ENCODE results near the gene KIF3B.

DNA sequence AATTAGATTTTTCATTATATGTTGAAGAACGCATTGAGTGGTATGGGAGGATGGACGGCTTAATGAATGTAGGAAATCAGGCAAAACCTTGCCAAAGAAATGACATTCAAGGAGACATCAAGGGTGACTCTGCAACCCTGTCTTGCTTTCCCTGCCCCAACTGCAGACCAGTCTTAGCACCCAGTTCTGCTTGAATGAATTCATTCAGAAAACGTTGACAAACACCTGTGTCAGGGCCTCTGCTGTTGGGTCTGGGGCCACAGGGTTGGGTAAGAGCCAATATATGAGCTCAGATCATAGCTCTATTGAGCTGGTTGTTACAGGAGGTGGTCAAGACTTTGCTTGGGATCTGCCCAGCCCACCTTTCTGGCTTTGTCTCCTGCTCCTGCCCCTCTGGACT lies 73.0 kb downstream of the KIF3B start:
- no peak for TF ChIP-seq POLR2A (IDR thresholded peaks at IDR 0.05)
- TF ChIP-seq, protein P1, sequence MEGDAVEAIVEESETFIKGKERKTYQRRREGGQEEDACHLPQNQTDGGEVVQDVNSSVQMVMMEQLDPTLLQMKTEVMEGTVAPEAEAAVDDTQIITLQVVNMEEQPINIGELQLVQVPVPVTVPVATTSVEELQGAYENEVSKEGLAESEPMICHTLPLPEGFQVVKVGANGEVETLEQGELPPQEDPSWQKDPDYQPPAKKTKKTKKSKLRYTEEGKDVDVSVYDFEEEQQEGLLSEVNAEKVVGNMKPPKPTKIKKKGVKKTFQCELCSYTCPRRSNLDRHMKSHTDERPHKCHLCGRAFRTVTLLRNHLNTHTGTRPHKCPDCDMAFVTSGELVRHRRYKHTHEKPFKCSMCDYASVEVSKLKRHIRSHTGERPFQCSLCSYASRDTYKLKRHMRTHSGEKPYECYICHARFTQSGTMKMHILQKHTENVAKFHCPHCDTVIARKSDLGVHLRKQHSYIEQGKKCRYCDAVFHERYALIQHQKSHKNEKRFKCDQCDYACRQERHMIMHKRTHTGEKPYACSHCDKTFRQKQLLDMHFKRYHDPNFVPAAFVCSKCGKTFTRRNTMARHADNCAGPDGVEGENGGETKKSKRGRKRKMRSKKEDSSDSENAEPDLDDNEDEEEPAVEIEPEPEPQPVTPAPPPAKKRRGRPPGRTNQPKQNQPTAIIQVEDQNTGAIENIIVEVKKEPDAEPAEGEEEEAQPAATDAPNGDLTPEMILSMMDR (IDR thresholded peaks at IDR 0.05): no peak
